SK-N-SH (cell line): Measurements from ENCODE around the gene SLC5A8.

Experiments
- CHD2 ChIP-seq: fragments of 150-350 bp; IDR thresholded peaks from 2 replicates; pipeline ENCODE4 v1.6.1; 2018; ENCODE audit warnings: low read length; ENCODE audit not compliant: partially characterized antibody
- CTCF ChIP-seq: fragments of 200-600 bp; sonication (generic); IDR thresholded peaks from 2 replicates; pipeline ENCODE4 v1.6.1; 2017; ENCODE audit warnings: antibody characterized with exemption, mild to moderate bottlenecking, moderate library complexity
- GABPA ChIP-seq: IDR thresholded peaks from 2 replicates; pipeline ENCODE4 v1.4.0; 2012; ENCODE audit warnings: low read depth, mild to moderate bottlenecking
- MAX ChIP-seq: IDR thresholded peaks from 2 replicates; pipeline ENCODE4 v1.4.0; 2012; ENCODE audit warnings: low read depth
- NRF1 ChIP-seq: IDR thresholded peaks from 2 replicates; pipeline ENCODE4 v1.6.1; 2012; ENCODE audit warnings: low read depth, mild to moderate bottlenecking, low read length
- POLR2AphosphoS5 ChIP-seq: IDR thresholded peaks from 2 replicates; pipeline ENCODE4 v1.6.1; 2012; ENCODE audit warnings: low read depth, low read length
- RAD21 ChIP-seq: IDR thresholded peaks from 2 replicates; pipeline ENCODE4 v1.6.1; 2012; ENCODE audit warnings: mild to moderate bottlenecking, low read length
- REST ChIP-seq: IDR thresholded peaks from 2 replicates; pipeline ENCODE4 v1.6.1; 2012; ENCODE audit warnings: mild to moderate bottlenecking, low read depth, low read length, moderate library complexity
- RXRA ChIP-seq: IDR thresholded peaks from 2 replicates; pipeline ENCODE4 v1.4.0; 2012; ENCODE audit warnings: low read depth, mild to moderate bottlenecking, borderline replicate concordance
- SIN3A ChIP-seq: IDR thresholded peaks from 2 replicates; pipeline ENCODE4 v1.6.1; 2012; ENCODE audit warnings: low read depth, mild to moderate bottlenecking, low read length, moderate library complexity, borderline replicate concordance
- TEAD4 ChIP-seq: IDR thresholded peaks from 2 replicates; pipeline ENCODE4 v1.4.0; 2012; ENCODE audit warnings: mild to moderate bottlenecking, borderline replicate concordance; ENCODE audit not compliant: insufficient read depth
- USF2 ChIP-seq: fragments of 150-350 bp; IDR thresholded peaks from 2 replicates; pipeline ENCODE4 v1.6.1; 2017; ENCODE audit warnings: antibody characterized with exemption, low read length, low read depth, borderline replicate concordance

GRCh38 chr12:101243074-101243473, 33.0 kb upstream of the SLC5A8 start:
- TF ChIP-seq CTCF (no peak), USF2 (no peak), SIN3A (no peak), RAD21 (no peak), NRF1 (no peak), POLR2AphosphoS5 (no peak), MAX (no peak), REST (no peak), TEAD4 (no peak), GABPA (no peak), RXRA (no peak), CHD2 (no peak)
